CD4-positive, alpha-beta T cell treated with Interferon alpha-2 for 1 hour (primary cell): ENCODE data around the gene P4HTM.
"Not testable (repeated sequence)": the region's sequence is repeated elsewhere in the genome, so short reads cannot be mapped to it uniquely, and the experiment has no call there.

Source experiments
- DNase-seq, 2 donors: peaks; one replicate each; pipeline ENCODE4 v3.0.0-alpha.2; 2020 to 2022

The P4HTM gene

GRCh38 chr3:48984663-48985062, 5.4 kb upstream of the P4HTM start:
- no peak for DNase-seq

GRCh38 chr3:48985831-48986376, 4.1 kb upstream of the P4HTM start:
- no peak for DNase-seq

GRCh38 chr3:48989126-48989795, 780 bp upstream of the P4HTM start:
- DNase-seq, result no peak

- DNase-seq, result peak in 1 of 2 donors; percentile 50
These were observed 812 bp downstream of the P4HTM start for GRCh38 chr3:48990636-48991469.

- DNase-seq, result no peak
These were observed 2.0 kb downstream of the P4HTM start for GRCh38 chr3:48991851-48992545.

- DNase-seq, result no peak
These were observed 3.8 kb downstream of the P4HTM start for GRCh38 chr3:48993834-48994233.

GRCh38 chr3:48996640-48997039, 6.6 kb downstream of the P4HTM start:
- DNase-seq, result no peak

GRCh38 chr3:48997102-48997635, 7.1 kb downstream of the P4HTM start:
- DNase-seq, result no peak

- DNase-seq, result no peak
These were observed 7.9 kb downstream of the P4HTM start for GRCh38 chr3:48997714-48998637.

GRCh38 chr3:48999085-48999858, 9.2 kb downstream of the P4HTM start:
- DNase-seq, result no peak

GRCh38 chr3:49001155-49001554, 11.1 kb downstream of the P4HTM start:
- no peak for DNase-seq

GRCh38 chr3:49004352-49005302, 14.6 kb downstream of the P4HTM start:
- DNase-seq, result no peak

- DNase-seq, result no peak
These were observed 15.3 kb downstream of the P4HTM start for GRCh38 chr3:49005303-49005680.

GRCh38 chr3:49005998-49006397, 16.0 kb downstream of the P4HTM start:
- no peak for DNase-seq

GRCh38 chr3:49006408-49007067, 16.5 kb downstream of the P4HTM start:
- peak in 1 of 2 donors; percentile 23 for DNase-seq

GRCh38 chr3:49007068-49007770, 17.2 kb downstream of the P4HTM start, which contains the start of gene WDR6:
WDR6 (plus strand) TSS chr3:49007391; CDS start chr3:49007432, 41 bp downstream.
- DNase-seq, result peak; percentile 98

GRCh38 chr3:49007771-49008528, 17.9 kb downstream of the P4HTM start:
- DNase-seq, result peak; percentile 87 to 93

- DNase-seq, result not testable (repeated sequence)
These were observed 18.6 kb downstream of the P4HTM start for GRCh38 chr3:49008627-49009026.
